OCI-LY1 (cell line): ENCODE measurements around the gene PADI1.

Source experiments
- H2AFZ ChIP-seq: fragments of 200-600 bp; sonication (generic), shearing (Covaris generic); 2 replicates; pipeline ENCODE4 v1.6.0; 2014; ENCODE audit warnings: antibody characterized with exemption, mild to moderate bottlenecking, low read length
- H3F3A ChIP-seq: fragments of 200-600 bp; sonication (generic), shearing (Covaris generic); 2 replicates; pipeline ENCODE4 v1.6.0; 2014; ENCODE audit warnings: mild to moderate bottlenecking, antibody characterized with exemption, low read length, moderate library complexity; ENCODE audit not compliant: insufficient read depth
- H3K27ac ChIP-seq: fragments of 200-600 bp; sonication (generic); 2 replicates; pipeline ENCODE4 v1.5.1; 2014; ENCODE audit warnings: low read length, mixed run types, mild to moderate bottlenecking, low read depth; ENCODE audit not compliant: poor library complexity, severe bottlenecking
- H3K27me3 ChIP-seq: fragments of 200-600 bp; sonication (generic); 2 replicates; pipeline ENCODE4 v1.6.0; 2014; ENCODE audit warnings: antibody characterized with exemption, mild to moderate bottlenecking, low read length, moderate library complexity; ENCODE audit not compliant: insufficient read depth
- H3K36me3 ChIP-seq: fragments of 200-600 bp; sonication (generic); 2 replicates; pipeline ENCODE4 v1.6.1; 2014; ENCODE audit warnings: mild to moderate bottlenecking, antibody characterized with exemption, low read length, moderate library complexity, mixed read lengths; ENCODE audit not compliant: insufficient read depth
- H3K4me1 ChIP-seq: fragments of 200-600 bp; sonication (generic); 2 replicates; pipeline ENCODE4 v1.5.1; 2014; ENCODE audit warnings: mild to moderate bottlenecking, low read length, moderate library complexity; ENCODE audit not compliant: insufficient read depth, severe bottlenecking
- H3K4me2 ChIP-seq: fragments of 200-600 bp; sonication (generic), shearing (Covaris generic); 2 replicates; pipeline ENCODE4 v1.6.1; 2014; ENCODE audit warnings: low read length
- H3K4me3 ChIP-seq: fragments of 200-600 bp; sonication (generic); 2 replicates; pipeline ENCODE4 v1.5.1; 2014; ENCODE audit warnings: low read length, low read depth, mild to moderate bottlenecking, mixed read lengths; ENCODE audit not compliant: poor library complexity, severe bottlenecking
- H3K79me2 ChIP-seq: fragments of 200-600 bp; shearing (Covaris generic); 2 replicates; pipeline ENCODE4 v1.6.1; 2016; ENCODE audit warnings: mixed run types, low read length, mixed read lengths; ENCODE audit not compliant: insufficient read depth
- H3K9ac ChIP-seq: fragments of 200-600 bp; sonication (generic), shearing (Covaris generic); 2 replicates; pipeline ENCODE4 v1.6.1; 2014; ENCODE audit warnings: mild to moderate bottlenecking, low read length, mixed read lengths
- H3K9me2 ChIP-seq: fragments of 200-600 bp; sonication (generic), shearing (Covaris generic); 2 replicates; pipeline ENCODE4 v1.6.1; 2014; ENCODE audit warnings: low read depth, mild to moderate bottlenecking, low read length, mixed read lengths
- H3K9me3 ChIP-seq: fragments of 200-600 bp; shearing (Covaris generic); 2 replicates; pipeline ENCODE4 v1.6.1; 2014; ENCODE audit warnings: low read length, mixed read lengths
- H4K20me1 ChIP-seq: fragments of 200-600 bp; sonication (generic), shearing (Covaris generic); 2 replicates; pipeline ENCODE4 v1.6.0; 2016; ENCODE audit warnings: mild to moderate bottlenecking, low read length; ENCODE audit not compliant: insufficient read depth
- CTCF ChIP-seq: fragments of 200-600 bp; sonication (generic), shearing (Covaris generic); IDR thresholded peaks from 2 replicates; pipeline ENCODE4 v1.5.1; 2017; ENCODE audit warnings: mild to moderate bottlenecking, antibody characterized with exemption, low read length, moderate library complexity, mixed read lengths
- EZH2 ChIP-seq: fragments of 200-600 bp; sonication (generic), shearing (Covaris generic); IDR thresholded peaks from 2 replicates; pipeline ENCODE4 v1.8.0; 2017; ENCODE audit warnings: borderline replicate concordance, mixed run types, mild to moderate bottlenecking, antibody characterized with exemption, low read length, moderate library complexity, mixed read lengths

The PADI1 gene

DNA sequence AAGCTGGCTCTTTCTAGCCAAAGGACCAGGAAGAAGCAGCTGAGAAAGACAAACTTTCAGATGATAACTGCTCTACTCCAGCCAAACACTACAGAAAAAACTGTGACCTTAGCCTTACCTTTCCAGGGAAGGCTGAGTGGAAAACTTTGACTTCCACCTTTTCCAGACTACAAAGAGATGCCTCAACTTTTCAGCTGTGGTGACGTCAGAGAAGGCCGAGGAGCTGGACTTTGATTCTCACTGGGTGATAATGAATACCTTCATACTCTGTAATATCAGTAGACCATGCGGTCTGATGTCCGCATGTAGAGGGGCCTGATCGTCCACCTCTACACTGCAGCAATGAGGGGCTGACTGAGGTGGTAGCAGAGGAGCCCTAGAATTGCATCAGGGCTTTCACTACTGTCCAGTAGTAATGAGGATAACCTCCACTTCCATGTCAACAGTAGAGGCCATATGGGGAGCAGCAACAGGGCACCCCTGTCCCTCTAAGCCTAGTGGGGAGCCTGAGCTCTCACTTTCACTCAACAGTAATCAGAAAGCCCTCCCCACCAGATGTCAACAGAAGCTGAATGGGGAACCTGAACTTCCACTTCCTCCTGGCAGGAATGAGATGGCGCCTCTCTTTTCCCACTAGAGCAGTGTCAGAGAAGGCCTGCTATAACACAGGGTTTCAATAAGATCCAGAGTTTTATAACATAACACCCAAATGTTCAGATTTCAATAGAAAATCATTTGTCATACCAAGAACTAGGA is 28.4 kb upstream of the PADI1 start:
- H3K4me3 ChIP-seq, result no peak overlapping the region
- TF ChIP-seq EZH2 (no peak), CTCF (no peak)
- no peaks in the 10 kb centered on the region for H3K9me2 ChIP-seq
- H3K36me3 ChIP-seq, result no peaks in the 10 kb centered on the region
- H3F3A ChIP-seq, result no peaks in the 10 kb centered on the region
- H4K20me1 ChIP-seq, result no peaks in the 10 kb centered on the region
- no peak overlapping the region for H3K27ac ChIP-seq
- no peak overlapping the region for H3K9ac ChIP-seq
- H2AFZ ChIP-seq, result no peak overlapping the region
- H3K4me1 ChIP-seq, result no peaks in the 10 kb centered on the region
- H3K9me3 ChIP-seq, result no peaks in the 10 kb centered on the region
- no peak overlapping the region for H3K4me2 ChIP-seq
- no peaks in the 10 kb centered on the region for H3K79me2 ChIP-seq
- H3K27me3 ChIP-seq, result peaks cover 6% of the 10 kb centered on the region; the same call in 1 of the 2 replicates

DNA sequence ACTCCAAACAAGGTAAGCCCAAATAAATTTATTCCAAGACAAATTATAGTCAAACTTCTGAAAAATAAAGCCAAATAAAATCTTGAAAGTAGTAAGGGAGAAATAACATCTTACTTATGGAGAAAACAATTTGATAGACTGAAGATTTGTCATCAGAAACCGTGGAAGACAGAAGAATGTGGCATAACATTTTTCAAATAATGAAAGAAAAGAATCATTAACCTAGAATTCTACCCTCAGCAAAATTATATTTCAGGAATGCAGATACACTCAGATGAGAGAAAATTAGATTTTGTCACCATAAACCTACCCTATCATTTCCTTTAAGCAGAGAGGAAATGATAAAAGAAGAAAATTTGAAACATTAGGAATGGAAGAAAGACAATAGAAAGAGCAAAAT is 27.3 kb upstream of the PADI1 start:
- H3K9me3 ChIP-seq, result no peaks in the 10 kb centered on the region
- H2AFZ ChIP-seq, result no peak overlapping the region
- no peaks in the 10 kb centered on the region for H3K9me2 ChIP-seq
- H3K4me2 ChIP-seq, result no peak overlapping the region
- no peak overlapping the region for H3K4me3 ChIP-seq
- H3K27me3 ChIP-seq, result peaks cover 6% of the 10 kb centered on the region; the same call in 1 of the 2 replicates
- no peaks in the 10 kb centered on the region for H3K4me1 ChIP-seq
- no peaks in the 10 kb centered on the region for H3K79me2 ChIP-seq
- no peaks in the 10 kb centered on the region for H3K36me3 ChIP-seq
- no peak overlapping the region for H3K27ac ChIP-seq
- H4K20me1 ChIP-seq, result no peaks in the 10 kb centered on the region
- no peak overlapping the region for H3K9ac ChIP-seq
- TF ChIP-seq CTCF (no peak), EZH2 (no peak)
- H3F3A ChIP-seq, result no peaks in the 10 kb centered on the region

DNA sequence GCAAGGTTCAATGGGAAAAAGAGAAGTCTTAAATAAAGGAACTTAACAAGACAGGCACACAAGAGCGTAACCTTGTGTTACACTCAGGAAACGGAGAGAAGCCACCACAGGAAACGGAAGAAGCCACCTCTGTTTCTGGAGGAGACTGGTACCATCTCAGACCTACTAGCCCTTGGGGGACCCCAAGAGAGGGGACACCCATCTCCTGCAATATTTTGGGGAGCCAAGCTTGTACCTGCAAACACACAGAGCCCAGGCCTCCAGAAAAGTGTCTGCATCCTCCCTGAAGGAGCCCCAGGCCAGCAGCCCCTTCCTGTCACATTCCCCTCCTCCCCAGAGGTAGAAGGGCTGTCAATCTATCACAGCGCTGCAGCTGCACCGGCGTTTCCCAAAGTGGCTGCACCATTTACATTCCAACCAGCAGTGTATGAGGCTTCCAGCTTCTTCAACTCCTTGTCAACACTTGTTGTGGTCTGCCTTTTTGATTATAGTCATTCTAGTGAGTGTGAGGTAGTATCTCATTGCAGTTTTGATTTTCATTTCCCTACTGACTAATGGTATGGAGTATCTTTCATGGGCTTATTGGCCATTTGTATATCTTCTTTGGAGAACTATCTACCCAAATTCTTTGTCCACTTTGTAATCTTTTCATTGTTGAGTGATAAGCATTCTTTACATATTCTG is 23.0 kb upstream of the PADI1 start:
- Histone ChIP-seq H2AFZ (no peak overlapping the region), H3K27ac (no peak overlapping the region), H3K9me3 (no peaks in the 10 kb centered on the region), H3K9me2 (no peaks in the 10 kb centered on the region), H3K36me3 (no peaks in the 10 kb centered on the region), H4K20me1 (no peaks in the 10 kb centered on the region), H3K4me2 (no peak overlapping the region), H3K79me2 (no peaks in the 10 kb centered on the region), H3K4me3 (no peak overlapping the region), H3K27me3 (no peaks in the 10 kb centered on the region), H3K4me1 (no peaks in the 10 kb centered on the region), H3K9ac (no peak overlapping the region), H3F3A (no peaks in the 10 kb centered on the region)
- TF ChIP-seq EZH2 (no peak), CTCF (no peak)
